GM21381 (cell line): ENCODE data around the gene MIP.
A peak's percentile ranks its signal among the peaks of the same experiment; 100 is the strongest.
"Not testable (repeated sequence)": the region's sequence is repeated elsewhere in the genome, so short reads cannot be mapped to it uniquely, and the experiment has no call there.

Experiments
- ATAC-seq: cut with Tn5 transposase; IDR thresholded peaks from one replicate; pipeline ENCODE4 v1.9.1; 2021; ENCODE audit warnings: mild to moderate bottlenecking, moderate library complexity; ENCODE audit not compliant: unreplicated experiment

The MIP gene

GRCh38 chr12:56468216-56469006 lies 14.0 kb upstream of the MIP start, which contains the start of gene SPRYD4:
TSS of gene SPRYD4 (plus strand) at chr12:56468578. CDS start at chr12:56468592, 14 bp downstream.
- peak; percentile 90 for ATAC-seq

GRCh38 chr12:56462565-56462964 lies 8.1 kb upstream of the MIP start:
- no peak for ATAC-seq

GRCh38 chr12:56461235-56462159 lies 7.0 kb upstream of the MIP start:
- no peak for ATAC-seq

GRCh38 chr12:56457817-56458216 lies 3.4 kb upstream of the MIP start:
- no peak for ATAC-seq

- no peak for ATAC-seq
Measured at GRCh38 chr12:56451147-56451546, 3.3 kb downstream of the MIP start.

GRCh38 chr12:56450241-56450640 lies 4.2 kb downstream of the MIP start:
- ATAC-seq: no peak

- no peak for ATAC-seq
Measured at GRCh38 chr12:56449622-56449984, 4.9 kb downstream of the MIP start.

GRCh38 chr12:56448860-56449621 lies 5.4 kb downstream of the MIP start, which contains the start of gene TIMELESS:
TSS of gene TIMELESS (minus strand) at chr12:56449426. CDS start at chr12:56434170, 15,256 bp downstream.
- peak; percentile 94 for ATAC-seq

- not testable (repeated sequence) for ATAC-seq
Measured at GRCh38 chr12:56443208-56443607, 11.2 kb downstream of the MIP start.

GRCh38 chr12:56437430-56438176 lies 16.9 kb downstream of the MIP start:
- ATAC-seq: no peak

GRCh38 chr12:56434828-56435227 lies 19.6 kb downstream of the MIP start:
- no peak for ATAC-seq

GRCh38 chr12:56431850-56432249 lies 22.6 kb downstream of the MIP start:
- ATAC-seq: no peak

GRCh38 chr12:56431288-56431687 lies 23.2 kb downstream of the MIP start:
- ATAC-seq: no peak

GRCh38 chr12:56425940-56426438 lies 28.5 kb downstream of the MIP start:
- no peak for ATAC-seq

- no peak for ATAC-seq
Measured at GRCh38 chr12:56425193-56425592, 29.3 kb downstream of the MIP start.

GRCh38 chr12:56420411-56420810 lies 34.0 kb downstream of the MIP start:
- no peak for ATAC-seq

- no peak for ATAC-seq
Measured at GRCh38 chr12:56417739-56418138, 36.7 kb downstream of the MIP start.

GRCh38 chr12:56414401-56414800 lies 40.1 kb downstream of the MIP start:
- no peak for ATAC-seq

- ATAC-seq: no peak
Measured at GRCh38 chr12:56413392-56413791, 41.1 kb downstream of the MIP start.
